Adrenal gland (tissue), 12 donors: ENCODE measurements around the gene PRPF18. TPM values are rescaled to one million over a fixed set of nuclear protein-coding genes. Genes with fewer than 3 reads are reported as not detected.

Experiments
- DNase-seq, 7 donors: peaks; one replicate each; pipeline ENCODE4 v3.0.0-alpha.2; 2019 to 2020
- H3K27ac ChIP-seq, 5 donors: fragments of 200-600 bp; sonication (generic) in 4 of 5; 1 replicate in 3 of 5; 2 replicates in 2 of 5; pipeline versions ENCODE4 v1.5.1 to v1.8.0; 2016 to 2020; ENCODE audit warnings: mild to moderate bottlenecking in 1 of 5
- H3K27me3 ChIP-seq: fragments of 200-600 bp; 2 replicates; pipeline ENCODE4 v1.8.0; 2021
- H3K36me3 ChIP-seq, 2 donors: fragments of 200-600 bp; replicated peaks in 1 of 2; 1 replicate in 1 of 2; 2 replicates in 1 of 2; pipeline versions ENCODE4 v1.5.1 to v1.8.0; 2018 to 2022
- H3K4me1 ChIP-seq, 2 donors: fragments of 200-600 bp; replicated peaks in 1 of 2; 1 replicate in 1 of 2; 2 replicates in 1 of 2; pipeline versions ENCODE4 v1.5.1 to v1.8.0; 2018 to 2021
- H3K4me3 ChIP-seq, 4 donors: fragments of 200-600 bp; sonication (generic) in 3 of 4; one replicate each; pipeline ENCODE4 v1.5.1; 2016 to 2018
- H3K9me3 ChIP-seq, 3 donors: fragments of 200-600 bp; sonication (generic) in 1 of 3; replicated peaks in 1 of 3; 1 replicate in 2 of 3; 2 replicates in 1 of 3; pipeline versions ENCODE4 v1.5.1 to v1.8.0; 2016 to 2021
- POLR2A ChIP-seq, 2 donors: fragments of 450-650 bp; IDR thresholded peaks; one replicate each; pipeline ENCODE4 v1.6.1; 2017; ENCODE audit warnings: antibody characterized with exemption in 2 of 2, mild to moderate bottlenecking in 2 of 2, moderate library complexity in 1 of 2
- WGBS, 4 donors: extraction: QIAGEN DNeasy Blood & Tissue Kit in 2 of 4; methylation state at CpG; one replicate each; pipeline versions ENCODE4 v1.1.5 to v1.1.7; 2013 to 2017; 5-methylcytosine and 5-hydroxymethylcytosine counted together
- intact Hi-C, 2 donors: fragments of 100-400 bp; cut with DNase I; formaldehyde crosslinking; loops; one replicate each; pipeline versions ENCODE4 v1.14.1 to v1.15.0; 2022 to 2023
- polyA plus RNA-seq, 3 donors: library from polyadenylated mRNA; stranded (reverse); fragments of 200-250 nt in 2 of 3; fragments of 350-450 nt in 1 of 3; fragmentation: Illumina TruSeq in 1 of 3; extraction: RNeasy Lipid Tissue Mini Kit (QIAGEN cat#74804) in 1 of 3; gene quantifications; one replicate each; pipeline ENCODE4 v1.2.3, GENCODE V29; 2013 to 2014
- total RNA-seq, 9 donors: library from RNA; depleted of rRNA in 4 of 9; stranded (reverse); fragments of >200 nt in 4 of 9; fragments of 120-200 nt in 1 of 9; fragmentation: NEBNext Ultra II Directional in 1 of 9; extraction: Animal tissue kit (Norgen Biotek cat#: 25700) in 1 of 9; gene quantifications; one replicate each; pipeline versions ENCODE4 v1.1.0 to v1.2.4, GENCODE V29; 2013 to 2023
- TF ChIP-seq, protein P1 (sequence below), 6 experiments: fragments of 450-650 bp in 4 of 6; fragments of 200-600 bp in 2 of 6; sonication (generic) in 1 of 6; IDR thresholded peaks; 1 replicate in 5 of 6; 2 replicates in 1 of 6; pipeline versions ENCODE4 v1.5.1 to v1.8.0; 2016 to 2021; ENCODE audit warnings: antibody characterized with exemption in 6 of 6, mild to moderate bottlenecking in 2 of 6, moderate library complexity in 1 of 6
- donor health status: healthy with polysubstance abuse.
- donor health status: Bipolar disorder and iron deficiency.
- donor health status: DM: yes; HTN: yes; CAD: no.
- donor health status: DM: no; HTN: no; CAD: no.
- donor health status: DM: no; HTN: no; CAD: no.
- donor health status: DM: yes; HTN: yes; CAD: no.

Gene PRPF18
- total and polyA plus RNA-seq, 12 donors = 4.9 to 36.7 (median 18.9) TPM

- 81 to 89% (median 85%) methylated on average over 4 of the region's 4 CpGs for WGBS, 4 donors
These were observed 30.4 kb downstream of the PRPF18 start for GRCh38 chr10:13617116-13617515.

DNA sequence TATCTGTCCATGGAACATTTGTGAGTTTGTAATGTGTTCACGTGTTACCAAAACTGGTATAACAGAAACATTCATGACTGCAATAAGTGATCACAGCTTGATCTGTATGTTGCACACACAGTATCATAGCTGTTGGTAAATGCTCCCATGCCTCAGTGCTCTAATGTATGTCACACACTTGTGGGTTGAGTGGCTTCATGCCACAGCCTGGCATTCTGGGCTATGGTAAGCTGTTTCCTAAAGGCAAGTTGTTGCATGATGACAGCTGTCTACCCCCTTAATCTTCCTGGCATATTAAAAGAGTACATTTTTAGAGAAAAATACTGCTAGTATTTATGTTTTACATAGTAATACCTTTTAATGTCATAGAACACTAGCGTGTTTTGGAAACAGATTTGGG lies 35.2 kb downstream of the PRPF18 start:
- DNase-seq = no peak
- 82 to 99% (median 95%) methylated on average over 2 of the region's 2 CpGs for WGBS, 4 donors
- intact Hi-C loops = no loop called here

More at GRCh38 chr10:13617116-13617515, 30.4 kb downstream of the PRPF18 start:
- no peak overlapping the region for H3K27ac ChIP-seq
- no peaks in the 10 kb centered on the region for H3K4me1 ChIP-seq
- H3K9me3 ChIP-seq = no peaks in the 10 kb centered on the region
- intact Hi-C loops = no loop called here
- H3K27me3 ChIP-seq = no peaks in the 10 kb centered on the region
- no peak for DNase-seq
- H3K36me3 ChIP-seq = peaks cover 0 to 19% of the 10 kb centered on the region in 2 donors
- TF ChIP-seq, protein P1, sequence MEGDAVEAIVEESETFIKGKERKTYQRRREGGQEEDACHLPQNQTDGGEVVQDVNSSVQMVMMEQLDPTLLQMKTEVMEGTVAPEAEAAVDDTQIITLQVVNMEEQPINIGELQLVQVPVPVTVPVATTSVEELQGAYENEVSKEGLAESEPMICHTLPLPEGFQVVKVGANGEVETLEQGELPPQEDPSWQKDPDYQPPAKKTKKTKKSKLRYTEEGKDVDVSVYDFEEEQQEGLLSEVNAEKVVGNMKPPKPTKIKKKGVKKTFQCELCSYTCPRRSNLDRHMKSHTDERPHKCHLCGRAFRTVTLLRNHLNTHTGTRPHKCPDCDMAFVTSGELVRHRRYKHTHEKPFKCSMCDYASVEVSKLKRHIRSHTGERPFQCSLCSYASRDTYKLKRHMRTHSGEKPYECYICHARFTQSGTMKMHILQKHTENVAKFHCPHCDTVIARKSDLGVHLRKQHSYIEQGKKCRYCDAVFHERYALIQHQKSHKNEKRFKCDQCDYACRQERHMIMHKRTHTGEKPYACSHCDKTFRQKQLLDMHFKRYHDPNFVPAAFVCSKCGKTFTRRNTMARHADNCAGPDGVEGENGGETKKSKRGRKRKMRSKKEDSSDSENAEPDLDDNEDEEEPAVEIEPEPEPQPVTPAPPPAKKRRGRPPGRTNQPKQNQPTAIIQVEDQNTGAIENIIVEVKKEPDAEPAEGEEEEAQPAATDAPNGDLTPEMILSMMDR (IDR thresholded peaks at IDR 0.05) = no peak
- TF ChIP-seq POLR2A (IDR thresholded peaks at IDR 0.05) = no peak
- no peak overlapping the region for H3K4me3 ChIP-seq

DNA sequence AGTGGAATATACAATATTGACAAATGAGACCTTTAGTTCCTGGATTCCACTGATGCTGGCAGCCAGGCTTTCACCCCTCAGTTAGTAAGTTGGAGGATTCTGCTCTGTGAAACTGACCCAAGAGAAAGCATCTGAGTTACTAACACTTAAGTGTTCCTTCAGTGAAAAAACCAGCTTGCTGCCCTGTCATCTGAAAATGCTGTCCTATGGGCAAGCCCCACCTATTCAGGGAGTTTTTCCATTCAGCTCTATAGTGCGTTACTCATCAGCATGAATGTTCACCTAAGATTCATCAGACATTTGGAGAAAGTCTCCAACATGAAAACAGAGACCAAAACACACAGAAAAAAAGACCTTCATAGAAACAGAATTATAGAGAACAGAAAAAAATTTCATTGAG lies 37.9 kb downstream of the PRPF18 start:
- intact Hi-C loops = no loop called here
- no peaks in the 10 kb centered on the region for H3K36me3 ChIP-seq
- TF ChIP-seq, protein P1 (IDR thresholded peaks at IDR 0.05) = no peak
- no peak for TF ChIP-seq POLR2A (IDR thresholded peaks at IDR 0.05)

More for the DNA sequence above, 35.2 kb downstream of the PRPF18 start:
- Histone ChIP-seq H3K27me3 (no peaks in the 10 kb centered on the region), H3K4me1 (no peaks in the 10 kb centered on the region), H3K36me3 (peaks cover 0 to 4% of the 10 kb centered on the region in 2 donors), H3K27ac (no peak overlapping the region), H3K4me3 (no peak overlapping the region), H3K9me3 (no peaks in the 10 kb centered on the region)
- TF ChIP-seq, protein P1 (IDR thresholded peaks at IDR 0.05) = no peak
- no peak for TF ChIP-seq POLR2A (IDR thresholded peaks at IDR 0.05)

GRCh38 chr10:13627459-13628310 lies 40.9 kb downstream of the PRPF18 start:
- Histone ChIP-seq H3K36me3 (peaks cover 0 to 10% of the 10 kb centered on the region in 2 donors), H3K4me3 (no peak overlapping the region), H3K9me3 (no peaks in the 10 kb centered on the region), H3K27me3 (no peaks in the 10 kb centered on the region), H3K4me1 (no peaks in the 10 kb centered on the region), H3K27ac (no peak overlapping the region)
- WGBS, 4 donors = 94 to 98% (median 96%) methylated on average over 7 of the region's 7 CpGs
- intact Hi-C loops = no loop called here
- DNase-seq = no peak
- no peak for TF ChIP-seq POLR2A (IDR thresholded peaks at IDR 0.05)
- TF ChIP-seq, protein P1 (IDR thresholded peaks at IDR 0.05) = no peak

More for the DNA sequence above, 37.9 kb downstream of the PRPF18 start:
- no peaks in the 10 kb centered on the region for H3K9me3 ChIP-seq
- no peak overlapping the region for H3K4me3 ChIP-seq
- no peaks in the 10 kb centered on the region for H3K4me1 ChIP-seq
- H3K27me3 ChIP-seq = no peaks in the 10 kb centered on the region
- H3K27ac ChIP-seq = no peak overlapping the region
- 93 to 100% (median 97%) methylated on average over 1 of the region's 1 CpG for whole genome bisulfite sequencing, 4 donors
- no peak for DNase-seq
